GM19240 (cell line): ENCODE data around the gene OR2G2.

Experiments
- DNase-seq: peaks from one replicate; pipeline ENCODE4 v3.0.0; 2011; ENCODE audit warnings: low spot score; ENCODE audit not compliant: insufficient read length

OR2G2 gene

GRCh38 chr1:247588060-247588459, at the start of gene OR2G2:
Gene OR2G2 (plus strand): TSS chr1:247588360. CDS start chr1:247588360, 0 bp downstream.
- DNase-seq: no peak

GRCh38 chr1:247538561-247538960, 49.6 kb upstream of the OR2G2 start:
- DNase-seq: no peak

- DNase-seq: no peak
Observed at GRCh38 chr1:247539215-247539614, 48.9 kb upstream of the OR2G2 start.

GRCh38 chr1:247540581-247540980, 47.6 kb upstream of the OR2G2 start:
- no peak for DNase-seq

- DNase-seq: no peak
Observed at GRCh38 chr1:247542811-247543210, 45.3 kb upstream of the OR2G2 start.

- no peak for DNase-seq
Observed at GRCh38 chr1:247548092-247548491, 40.1 kb upstream of the OR2G2 start.

- no peak for DNase-seq
Observed at GRCh38 chr1:247548769-247549182, 39.4 kb upstream of the OR2G2 start, which contains the start of gene GCSAML. Gene GCSAML (plus strand): TSS chr1:247549134. CDS start chr1:247549192, 58 bp downstream.

- DNase-seq: no peak
Observed at GRCh38 chr1:247551721-247552120, 36.4 kb upstream of the OR2G2 start.

- DNase-seq: no peak
Observed at GRCh38 chr1:247552231-247552630, 35.9 kb upstream of the OR2G2 start.

GRCh38 chr1:247557926-247558674, 30.1 kb upstream of the OR2G2 start:
- no peak for DNase-seq

- no peak for DNase-seq
Observed at GRCh38 chr1:247561711-247562110, 26.4 kb upstream of the OR2G2 start.

- DNase-seq: no peak
Observed at GRCh38 chr1:247562198-247562597, 26.0 kb upstream of the OR2G2 start.

- DNase-seq: no peak
Observed at GRCh38 chr1:247574236-247574635, 13.9 kb upstream of the OR2G2 start.

- no peak for DNase-seq
Observed at GRCh38 chr1:247574664-247575063, 13.5 kb upstream of the OR2G2 start.

- no peak for DNase-seq
Observed at GRCh38 chr1:247576514-247576913, 11.6 kb upstream of the OR2G2 start.

GRCh38 chr1:247578946-247579460, 9.2 kb upstream of the OR2G2 start:
- DNase-seq: no peak

- no peak for DNase-seq
Observed at GRCh38 chr1:247605286-247605685, 17.1 kb downstream of the OR2G2 start, which contains the start of gene OR2G3. Gene OR2G3 (plus strand): TSS chr1:247605586. CDS start chr1:247605586, 0 bp downstream.

GRCh38 chr1:247613405-247613804, 25.2 kb downstream of the OR2G2 start:
- no peak for DNase-seq

- DNase-seq: no peak
Observed at GRCh38 chr1:247614625-247615024, 26.5 kb downstream of the OR2G2 start.

- DNase-seq: no peak
Observed at GRCh38 chr1:247627951-247628350, 39.8 kb downstream of the OR2G2 start.

GRCh38 chr1:247638011-247638410, 49.9 kb downstream of the OR2G2 start:
- DNase-seq: no peak

- no peak for DNase-seq
Observed at GRCh38 chr1:247638781-247639180, 50.6 kb downstream of the OR2G2 start.
